Measurements from ENCODE around the gene PIGU.

DNA sequence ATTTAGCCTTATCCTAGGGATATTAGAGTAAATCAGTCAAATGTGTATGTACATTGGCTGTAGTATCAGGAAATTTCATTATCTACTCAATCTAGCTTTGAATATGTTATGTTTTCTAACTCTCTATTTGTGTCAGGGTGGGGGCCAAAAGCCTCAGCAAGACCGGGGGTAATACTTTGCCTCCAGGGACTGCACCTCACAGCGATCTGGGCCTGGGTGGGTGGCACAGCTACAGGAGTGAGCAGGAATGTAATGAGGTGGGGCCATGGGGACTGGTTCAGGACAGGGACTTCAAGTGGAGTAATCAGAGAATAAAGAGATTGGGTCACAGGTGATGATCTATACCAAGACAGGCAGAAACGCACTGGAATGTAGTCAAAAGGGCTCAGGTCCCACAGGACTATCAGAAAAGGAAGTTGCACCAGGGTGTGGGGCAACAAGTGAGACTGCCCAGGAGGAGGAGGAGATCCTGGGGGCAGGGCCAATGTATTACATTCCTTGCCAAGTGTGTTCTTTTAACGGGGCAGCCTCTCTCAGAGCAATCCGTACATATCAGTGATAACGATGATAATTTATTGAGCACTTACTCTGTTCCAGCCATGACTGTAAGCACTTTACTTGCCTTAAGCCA, 54.0 kb downstream of the PIGU start:
- TF ChIP-seq, protein P1, sequence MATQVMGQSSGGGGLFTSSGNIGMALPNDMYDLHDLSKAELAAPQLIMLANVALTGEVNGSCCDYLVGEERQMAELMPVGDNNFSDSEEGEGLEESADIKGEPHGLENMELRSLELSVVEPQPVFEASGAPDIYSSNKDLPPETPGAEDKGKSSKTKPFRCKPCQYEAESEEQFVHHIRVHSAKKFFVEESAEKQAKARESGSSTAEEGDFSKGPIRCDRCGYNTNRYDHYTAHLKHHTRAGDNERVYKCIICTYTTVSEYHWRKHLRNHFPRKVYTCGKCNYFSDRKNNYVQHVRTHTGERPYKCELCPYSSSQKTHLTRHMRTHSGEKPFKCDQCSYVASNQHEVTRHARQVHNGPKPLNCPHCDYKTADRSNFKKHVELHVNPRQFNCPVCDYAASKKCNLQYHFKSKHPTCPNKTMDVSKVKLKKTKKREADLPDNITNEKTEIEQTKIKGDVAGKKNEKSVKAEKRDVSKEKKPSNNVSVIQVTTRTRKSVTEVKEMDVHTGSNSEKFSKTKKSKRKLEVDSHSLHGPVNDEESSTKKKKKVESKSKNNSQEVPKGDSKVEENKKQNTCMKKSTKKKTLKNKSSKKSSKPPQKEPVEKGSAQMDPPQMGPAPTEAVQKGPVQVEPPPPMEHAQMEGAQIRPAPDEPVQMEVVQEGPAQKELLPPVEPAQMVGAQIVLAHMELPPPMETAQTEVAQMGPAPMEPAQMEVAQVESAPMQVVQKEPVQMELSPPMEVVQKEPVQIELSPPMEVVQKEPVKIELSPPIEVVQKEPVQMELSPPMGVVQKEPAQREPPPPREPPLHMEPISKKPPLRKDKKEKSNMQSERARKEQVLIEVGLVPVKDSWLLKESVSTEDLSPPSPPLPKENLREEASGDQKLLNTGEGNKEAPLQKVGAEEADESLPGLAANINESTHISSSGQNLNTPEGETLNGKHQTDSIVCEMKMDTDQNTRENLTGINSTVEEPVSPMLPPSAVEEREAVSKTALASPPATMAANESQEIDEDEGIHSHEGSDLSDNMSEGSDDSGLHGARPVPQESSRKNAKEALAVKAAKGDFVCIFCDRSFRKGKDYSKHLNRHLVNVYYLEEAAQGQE (IDR thresholded peaks at IDR 0.05; ENCODE audit: insufficient read depth in 1 of 2, low read depth in 2 of 2, low read length in 2 of 2) = no peak
- TF ChIP-seq TAF1 (IDR thresholded peaks at IDR 0.05; ENCODE audit: borderline replicate concordance, insufficient read depth, low read length) (no peak), FOXP2 (optimal IDR thresholded peaks at IDR 0.05; ENCODE audit: borderline replicate concordance, extremely low read depth, extremely low read length, insufficient read depth) (no peak)

All from PFSK-1 (cell line).